GM21786 (cell line): Measurements from ENCODE around the gene MYH9.
A peak's percentile ranks its signal among the peaks of the same experiment; 100 is the strongest.

Experiments
- ATAC-seq: cut with Tn5 transposase; IDR thresholded peaks from one replicate; pipeline ENCODE4 v1.9.1; 2021; ENCODE audit not compliant: unreplicated experiment

Gene MYH9

DNA sequence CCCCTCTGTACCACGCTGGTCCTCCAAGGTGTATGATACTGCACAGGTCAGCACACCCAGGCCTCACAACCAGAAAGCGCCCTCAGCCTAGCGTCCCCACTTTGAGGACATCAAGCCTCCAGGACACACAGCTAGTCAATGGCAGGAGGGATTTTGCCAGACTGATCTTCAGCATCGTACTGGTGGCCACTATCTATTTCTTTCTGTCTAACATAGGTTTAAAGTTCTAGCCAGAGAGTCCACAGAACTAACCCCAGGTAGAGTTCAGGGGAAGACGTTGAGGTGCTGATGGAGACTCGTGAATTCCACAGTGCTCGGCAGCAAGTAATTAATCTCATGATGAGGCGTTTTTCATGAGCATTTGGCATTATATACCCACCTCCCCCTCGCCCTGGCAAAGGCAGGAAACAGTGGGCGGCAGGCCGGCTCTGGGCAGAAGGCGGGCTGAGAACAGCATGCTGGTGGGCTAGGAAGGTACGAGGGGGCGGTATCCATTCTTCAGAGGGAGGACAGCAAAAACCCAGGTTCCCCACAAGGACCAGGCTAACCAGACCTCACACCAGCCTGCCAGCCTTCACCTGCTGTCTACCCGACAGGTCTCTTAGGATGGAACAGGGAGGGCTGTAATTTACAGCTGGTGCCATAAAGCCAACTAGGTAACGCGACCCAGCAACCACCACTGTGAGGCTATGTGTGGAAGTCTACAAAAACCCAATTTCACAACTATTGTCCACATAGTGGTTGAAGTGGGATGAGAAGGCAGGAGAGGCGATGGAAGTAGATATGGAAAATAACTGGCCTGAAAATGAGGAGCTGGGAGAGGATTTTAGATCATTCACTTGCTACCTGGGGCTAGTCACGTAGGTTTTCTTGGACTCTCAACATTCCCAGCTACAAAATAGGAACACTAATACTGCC, 18.5 kb downstream of the MYH9 start:
- ATAC-seq, result no peak

DNA sequence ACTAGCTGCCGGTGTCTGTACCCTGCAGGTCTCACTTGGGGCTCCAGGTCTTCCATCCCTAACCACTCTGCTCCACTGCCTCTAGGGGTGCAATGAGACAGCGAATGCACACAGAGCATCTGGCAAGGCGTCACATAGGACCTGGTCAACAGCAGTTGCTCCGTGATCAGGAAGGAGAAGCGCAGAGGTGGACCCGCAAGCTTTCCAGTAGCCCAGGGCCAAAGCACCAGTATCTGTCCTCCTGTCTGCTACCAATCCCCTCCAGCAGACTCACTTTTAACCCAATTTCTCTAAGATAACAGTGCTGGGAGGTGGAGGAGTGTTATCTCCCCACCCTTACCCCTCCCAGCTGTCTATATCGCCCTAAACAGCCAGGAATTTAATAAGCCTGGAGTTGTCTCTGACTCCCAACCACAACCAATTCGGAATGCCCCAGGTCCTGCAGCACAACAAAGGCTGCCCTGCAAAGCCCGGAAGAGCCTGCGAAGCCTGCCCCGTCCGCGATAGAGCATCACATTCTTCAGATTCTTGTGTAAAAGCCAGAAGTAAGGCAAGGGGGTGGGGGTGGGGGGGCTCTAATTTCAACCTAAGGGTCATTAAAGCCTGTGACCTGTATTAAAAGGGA, 19.3 kb downstream of the MYH9 start:
- no peak for ATAC-seq

DNA sequence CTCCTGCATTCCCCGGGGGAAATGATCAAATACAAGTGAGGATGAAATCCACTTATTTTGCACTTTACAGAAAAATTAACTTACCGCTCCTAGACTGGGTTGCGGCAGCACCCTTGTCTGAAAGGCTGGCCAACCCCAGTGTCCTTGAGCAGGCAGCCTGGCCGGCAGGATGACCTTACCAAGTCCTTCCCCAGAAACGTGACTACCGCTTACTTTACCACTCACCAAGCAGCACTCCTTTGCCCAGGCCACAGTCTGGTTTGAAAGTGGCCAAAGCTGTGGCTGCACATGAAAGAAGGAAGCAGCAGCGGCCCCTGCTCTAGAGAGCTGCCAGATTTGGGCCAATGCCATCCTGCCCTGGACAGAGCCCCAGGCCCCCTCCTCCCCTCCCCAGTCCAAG, 20.3 kb downstream of the MYH9 start:
- no peak for ATAC-seq

DNA sequence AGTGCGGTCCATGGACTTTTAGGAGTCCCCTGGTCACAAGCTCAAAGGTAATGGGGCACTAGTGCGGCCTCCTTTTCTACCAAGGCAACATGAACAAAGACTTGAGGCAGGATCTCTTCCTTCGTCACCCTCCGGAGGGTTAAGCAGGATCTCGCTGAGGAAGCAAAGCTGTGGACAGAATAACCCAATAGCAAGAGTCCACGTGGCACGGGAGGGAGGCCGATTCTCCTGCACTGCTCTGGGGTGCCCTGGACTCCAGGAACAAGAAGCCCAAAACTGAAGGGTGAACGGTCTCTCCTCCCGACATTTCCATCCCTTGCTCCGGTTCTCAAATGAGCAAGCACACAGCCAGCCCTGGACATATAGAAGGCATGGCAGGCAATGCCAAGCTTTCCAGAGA, 20.7 kb downstream of the MYH9 start:
- ATAC-seq, result no peak

DNA sequence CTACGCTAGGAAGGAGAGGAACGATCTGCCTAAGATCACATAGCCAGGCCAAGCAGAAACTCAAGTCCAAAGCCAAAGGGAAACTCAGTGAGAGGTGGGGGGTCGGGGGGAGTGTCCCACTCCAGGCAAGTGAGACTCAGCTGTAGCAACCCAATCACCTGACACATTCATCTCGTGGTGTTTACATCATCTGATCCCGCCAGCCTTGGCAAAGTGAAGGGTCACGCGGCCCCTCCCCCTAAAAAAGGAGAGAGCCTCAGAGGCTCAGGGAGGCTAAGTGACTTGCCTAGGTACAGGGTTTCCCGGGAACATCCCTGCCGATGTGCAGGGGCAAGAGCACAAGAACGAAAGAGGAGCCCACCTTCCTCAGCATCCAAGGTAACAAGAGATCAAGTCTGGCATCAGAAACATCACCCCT, 21.5 kb downstream of the MYH9 start:
- ATAC-seq, result no peak

DNA sequence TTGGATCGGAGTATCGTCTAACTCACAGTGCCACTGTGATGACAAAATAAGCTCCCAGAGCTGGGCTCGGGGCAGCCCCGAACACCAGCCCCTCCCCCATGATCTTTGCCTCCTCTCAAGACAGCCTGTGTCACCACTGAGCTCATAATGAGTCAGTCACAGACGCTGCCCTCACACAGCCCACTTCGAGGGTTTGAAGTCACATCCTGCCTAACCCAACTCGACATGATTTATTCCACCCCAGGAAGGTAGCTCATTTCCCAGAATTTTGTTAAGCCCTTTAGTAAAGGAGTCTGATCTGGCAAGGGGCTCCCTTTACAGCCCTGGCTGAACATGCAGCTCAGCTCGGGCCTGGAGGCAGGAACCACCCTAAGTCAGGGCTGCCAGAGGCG, 22.8 kb downstream of the MYH9 start:
- peak; percentile 52 for ATAC-seq

DNA sequence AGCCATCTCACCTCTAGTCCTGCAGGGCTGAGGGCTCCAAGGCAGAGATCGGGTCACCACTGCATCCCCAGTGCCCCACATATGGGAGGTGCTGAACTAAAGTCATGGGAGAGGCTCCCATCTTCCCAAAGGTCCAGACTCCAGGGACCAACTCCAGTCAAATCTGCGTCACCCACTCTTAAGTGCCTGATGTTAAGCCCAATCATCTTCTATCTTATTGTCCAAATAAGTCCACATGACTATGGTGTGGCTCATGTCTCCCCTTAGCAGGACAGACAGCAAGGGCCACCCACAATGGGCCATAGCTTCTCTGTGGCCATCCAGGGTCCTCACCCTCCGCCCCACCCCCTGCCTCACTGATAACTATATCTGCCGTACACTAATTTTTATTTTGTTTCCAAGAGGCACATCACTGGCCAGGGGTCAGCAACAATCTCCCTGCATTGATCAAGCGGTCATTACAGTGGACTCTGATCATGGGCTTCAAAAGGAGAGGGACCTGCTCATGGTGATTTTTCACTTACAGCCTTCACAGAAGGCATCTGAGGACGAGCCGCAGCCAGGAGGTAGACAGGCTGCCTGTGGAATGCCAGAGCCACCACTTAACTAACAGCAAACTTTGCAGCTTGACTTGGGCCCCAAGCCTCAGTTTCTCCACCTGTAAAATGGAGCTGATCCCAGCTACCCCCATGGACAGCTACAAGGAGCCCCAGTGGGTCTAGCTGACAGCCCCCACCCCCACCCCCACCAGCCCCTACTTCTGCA, 23.3 kb downstream of the MYH9 start:
- ATAC-seq, result no peak

DNA sequence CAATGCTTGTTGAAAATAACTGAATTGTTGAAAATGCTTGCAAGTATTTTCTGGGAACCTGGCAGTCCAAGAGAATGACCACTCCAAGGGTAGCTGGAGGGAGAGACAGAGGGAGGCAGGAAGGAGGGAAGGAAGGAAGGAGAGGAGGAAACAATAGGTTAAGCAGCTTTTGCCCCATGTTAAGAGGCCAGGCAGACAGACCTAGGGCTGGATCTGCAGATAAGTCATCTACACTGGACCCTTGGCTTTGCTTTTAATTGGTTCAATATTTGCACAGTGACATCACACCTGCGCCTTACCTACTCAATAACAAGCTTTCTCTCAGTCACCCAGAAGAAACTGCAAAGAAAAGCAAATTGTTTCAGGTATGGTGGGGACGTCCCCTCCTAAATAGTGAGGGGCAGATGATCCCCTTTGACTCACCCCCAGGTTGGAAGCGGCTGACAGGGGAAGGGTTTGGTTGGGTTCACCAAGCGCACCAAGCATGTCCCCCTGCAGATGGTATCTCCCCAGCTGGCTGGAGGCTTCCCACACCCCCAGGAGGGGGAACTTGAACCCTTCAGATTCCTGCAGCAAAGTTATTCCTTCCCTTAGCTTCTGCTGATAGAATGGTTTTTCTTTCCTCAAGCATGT, 24.3 kb downstream of the MYH9 start:
- ATAC-seq, result no peak

DNA sequence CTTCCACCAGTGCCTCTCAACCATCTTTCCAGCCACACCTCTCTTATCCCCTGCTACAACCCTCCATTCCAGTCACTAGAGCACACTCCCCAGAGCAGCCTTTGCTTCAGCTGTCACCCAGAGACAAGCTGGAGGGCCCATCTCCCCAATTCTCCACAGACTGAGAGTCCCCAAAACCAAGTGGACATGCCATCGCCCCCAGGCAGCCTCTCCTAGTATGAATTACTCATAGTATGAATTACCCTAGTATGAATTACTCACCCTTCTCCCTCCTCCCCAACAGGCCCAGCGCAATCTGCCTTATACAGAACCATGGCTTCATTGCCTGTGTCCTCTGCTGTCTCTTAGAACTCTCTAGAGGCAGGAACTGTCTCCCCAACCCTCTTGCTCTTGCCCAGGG, 24.8 kb downstream of the MYH9 start:
- ATAC-seq, result no peak

DNA sequence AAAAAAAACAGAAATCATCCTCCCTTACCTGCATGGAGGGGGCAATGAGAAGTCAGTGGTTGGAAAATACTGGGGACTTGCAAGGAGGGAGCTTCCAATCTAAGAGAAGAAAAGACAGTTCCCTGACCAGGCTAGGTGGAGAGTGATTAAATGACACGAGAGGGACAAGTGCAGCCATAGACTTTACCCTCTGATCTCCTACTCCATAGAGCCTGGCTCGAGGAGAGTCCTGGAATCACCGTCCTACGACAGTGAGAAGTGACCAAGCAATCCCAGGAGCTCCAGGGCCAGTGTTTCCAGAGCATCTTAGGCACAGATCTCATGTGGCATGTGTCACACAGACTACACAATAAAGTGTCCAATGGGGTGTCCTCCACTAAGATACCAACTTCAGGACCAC, 25.7 kb downstream of the MYH9 start:
- ATAC-seq, result no peak

DNA sequence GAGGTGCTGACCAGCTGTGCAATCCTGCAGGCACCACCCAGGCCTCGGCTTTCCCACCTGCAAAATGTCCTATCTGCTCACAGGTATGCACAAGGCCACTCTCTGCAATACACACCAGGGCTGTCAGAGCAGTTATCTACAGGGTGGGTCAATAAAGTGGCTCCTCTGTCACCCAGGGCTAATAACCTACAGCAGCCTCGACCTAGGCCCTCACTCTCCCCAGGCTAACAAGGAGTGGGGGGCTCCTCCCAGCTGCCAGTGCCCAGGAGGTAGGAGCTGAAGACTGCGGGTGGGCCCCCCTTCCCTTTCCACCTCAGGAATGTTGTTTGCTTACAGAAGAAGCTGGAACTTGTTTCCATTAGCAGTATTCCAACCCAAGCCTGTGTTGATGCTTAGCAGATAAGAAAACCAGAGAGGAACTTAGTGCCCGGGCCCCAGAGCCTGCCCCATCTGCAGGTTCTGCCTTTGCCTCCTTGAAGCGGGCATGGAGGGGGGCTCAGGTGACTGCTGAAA, 26.8 kb downstream of the MYH9 start:
- ATAC-seq, result no peak

DNA sequence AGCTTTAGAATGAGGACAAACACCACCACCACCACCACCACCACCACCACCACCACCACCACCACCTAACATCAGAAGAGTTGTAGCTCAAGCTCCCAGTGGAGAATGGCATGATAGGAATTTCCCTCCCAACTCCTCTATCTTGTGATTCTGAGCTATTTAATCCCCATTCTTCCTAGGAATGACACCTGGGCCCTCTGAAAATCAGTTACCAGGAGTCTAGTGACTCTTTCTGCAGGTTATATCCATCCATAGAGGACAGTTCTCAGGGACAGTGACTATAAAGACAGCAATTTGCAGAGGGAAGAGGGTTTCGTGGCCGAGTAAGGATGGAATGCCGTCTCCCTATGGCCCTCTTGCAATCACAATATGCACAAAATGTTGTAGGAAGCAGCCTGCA, 27.8 kb downstream of the MYH9 start:
- no peak for ATAC-seq

DNA sequence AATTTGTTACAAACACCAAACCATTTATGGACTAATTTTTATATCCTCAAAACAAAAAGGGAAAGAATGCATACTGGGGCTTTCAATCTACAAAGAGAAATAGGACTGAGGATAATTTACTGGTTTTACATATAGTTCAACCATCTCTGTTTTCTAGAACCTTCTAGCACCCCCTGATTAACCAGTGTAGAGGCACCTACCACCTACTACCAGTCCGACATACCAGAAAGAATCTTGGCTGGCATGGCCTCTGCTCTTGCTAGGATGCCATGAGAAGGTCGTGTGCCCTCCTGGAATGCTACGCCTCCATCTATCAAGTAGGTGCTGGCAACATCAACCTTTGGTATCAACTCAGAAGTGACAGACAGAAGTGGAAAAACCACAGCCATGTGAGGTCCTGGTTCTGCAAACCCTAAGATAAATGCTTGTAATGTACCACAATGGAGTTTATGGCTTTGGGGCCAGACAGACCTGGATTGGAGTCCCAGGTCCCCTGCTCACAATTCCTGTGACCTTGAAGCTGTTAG, 28.2 kb downstream of the MYH9 start:
- ATAC-seq, result peak; percentile 18

DNA sequence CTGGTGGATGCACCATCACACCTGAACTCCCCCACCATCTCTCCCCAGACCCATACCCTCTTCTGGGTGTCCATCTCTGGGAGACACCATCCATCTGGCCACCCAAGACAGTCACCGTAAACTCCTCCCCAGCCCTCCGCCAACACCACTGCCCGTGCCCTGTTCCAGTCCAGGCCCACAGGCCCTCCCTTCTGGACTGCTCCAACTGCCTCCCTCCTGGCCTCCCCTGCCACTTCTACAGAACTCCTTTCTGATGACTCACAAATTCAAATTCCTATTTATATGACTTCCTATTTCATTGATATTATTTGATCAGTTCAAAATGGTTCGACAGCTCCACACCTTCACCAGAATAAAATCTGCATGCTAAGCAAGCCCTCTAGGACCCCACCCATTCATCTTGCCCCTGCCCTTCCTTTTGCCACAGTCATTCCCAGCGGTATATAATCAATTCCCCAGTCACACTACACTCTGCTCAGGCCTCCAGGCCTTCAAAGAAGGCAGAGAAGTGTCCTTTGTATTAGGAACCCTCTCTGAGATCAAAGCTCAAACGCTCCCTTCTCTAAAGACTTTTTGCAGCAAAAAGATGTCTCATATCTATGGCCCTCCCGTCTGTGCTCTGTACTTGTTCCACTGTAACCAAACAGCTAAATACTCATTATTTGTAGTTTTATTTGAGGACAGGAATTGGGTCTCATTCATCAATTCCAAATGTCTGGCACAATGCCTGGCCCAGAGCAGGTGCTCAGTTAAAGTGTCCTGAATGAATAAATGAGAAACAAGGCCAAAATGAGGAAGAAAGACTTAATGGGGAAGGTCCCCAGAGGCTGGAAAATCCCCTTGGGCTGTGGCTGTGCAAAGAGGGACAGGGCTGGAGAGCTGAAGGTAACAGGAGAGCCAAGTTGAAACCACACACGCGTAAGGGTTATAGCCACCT, 29.0 kb downstream of the MYH9 start:
- peak; percentile 65 for ATAC-seq

DNA sequence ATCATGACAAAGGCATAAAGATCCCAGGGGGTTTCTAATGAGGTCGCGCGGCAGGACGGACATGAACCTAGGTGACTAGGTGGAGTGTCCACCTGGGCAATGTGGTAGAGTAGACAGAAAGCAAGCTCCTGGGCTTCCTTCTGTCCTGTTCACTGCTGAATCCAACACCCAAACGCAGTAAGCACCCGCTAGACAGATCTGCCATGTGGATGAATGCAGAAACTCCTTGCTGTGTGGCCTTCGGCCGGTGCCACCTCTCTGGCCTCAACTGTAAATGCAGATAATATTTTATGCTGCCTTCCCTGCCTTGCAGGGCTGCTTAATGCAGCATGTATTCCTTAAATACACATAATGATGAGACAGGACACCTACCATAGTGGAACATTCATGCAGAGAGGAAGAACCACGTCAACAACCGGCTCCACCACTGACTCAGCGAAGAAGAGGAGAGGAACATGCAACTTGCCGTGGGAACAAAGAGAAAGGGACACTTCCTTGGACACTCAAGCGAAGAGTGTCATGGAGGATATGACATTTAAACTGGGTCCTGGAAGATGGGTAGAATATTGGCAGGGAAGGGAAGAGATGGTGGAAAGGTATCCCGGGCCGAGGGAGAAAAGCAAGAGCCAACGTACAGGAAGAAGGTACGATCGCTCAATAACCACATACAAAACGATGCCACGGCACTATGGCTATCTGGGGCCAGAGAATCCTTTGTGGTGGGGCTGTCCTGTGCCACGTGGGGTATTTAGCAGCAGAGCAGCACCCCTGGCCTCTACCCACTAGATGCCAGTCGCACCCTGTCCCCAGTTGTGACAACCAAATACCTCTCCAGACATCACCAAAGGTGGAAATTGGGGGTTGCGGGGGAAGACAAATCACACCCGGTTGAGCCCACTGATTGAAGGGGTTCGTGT, 30.8 kb downstream of the MYH9 start:
- no peak for ATAC-seq

DNA sequence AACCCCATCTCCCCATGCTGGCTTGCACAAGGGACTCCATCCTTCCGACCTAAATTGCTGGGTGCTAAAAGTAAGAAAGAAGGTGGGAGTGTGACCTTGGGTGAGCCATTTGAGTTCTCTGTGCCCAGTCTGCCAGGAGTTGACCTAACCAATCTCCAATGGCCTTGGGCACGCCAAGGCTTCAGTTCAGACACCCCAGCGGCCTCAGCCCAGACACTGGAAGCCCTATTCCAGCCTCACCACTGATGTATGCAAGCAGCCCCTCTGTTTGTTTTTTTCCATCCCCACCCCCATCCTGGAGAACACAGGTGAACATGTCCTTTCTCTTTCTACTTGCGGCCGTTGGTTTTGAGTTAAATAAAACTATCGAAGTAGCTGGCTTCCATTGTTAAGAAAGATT, 31.9 kb downstream of the MYH9 start:
- no peak for ATAC-seq

DNA sequence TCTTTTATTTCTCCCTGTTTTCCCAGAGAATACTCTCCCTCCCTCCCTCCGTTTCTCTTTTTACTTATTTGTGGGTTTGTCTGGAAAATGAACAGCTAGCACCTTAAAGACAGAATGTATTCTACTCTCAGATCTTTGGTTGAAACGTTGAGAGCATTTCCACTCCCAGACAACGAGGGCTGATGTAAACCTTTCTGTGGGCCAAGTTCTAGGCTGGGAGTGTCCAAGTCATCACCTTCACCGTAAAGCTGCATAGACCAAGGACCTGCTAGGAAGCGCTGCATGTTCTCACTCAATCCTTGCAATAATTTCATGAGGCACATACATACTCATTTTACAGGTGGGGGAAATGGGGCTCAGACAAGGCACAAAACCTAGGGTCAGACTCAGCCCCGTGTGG, 32.4 kb downstream of the MYH9 start:
- ATAC-seq, result no peak

DNA sequence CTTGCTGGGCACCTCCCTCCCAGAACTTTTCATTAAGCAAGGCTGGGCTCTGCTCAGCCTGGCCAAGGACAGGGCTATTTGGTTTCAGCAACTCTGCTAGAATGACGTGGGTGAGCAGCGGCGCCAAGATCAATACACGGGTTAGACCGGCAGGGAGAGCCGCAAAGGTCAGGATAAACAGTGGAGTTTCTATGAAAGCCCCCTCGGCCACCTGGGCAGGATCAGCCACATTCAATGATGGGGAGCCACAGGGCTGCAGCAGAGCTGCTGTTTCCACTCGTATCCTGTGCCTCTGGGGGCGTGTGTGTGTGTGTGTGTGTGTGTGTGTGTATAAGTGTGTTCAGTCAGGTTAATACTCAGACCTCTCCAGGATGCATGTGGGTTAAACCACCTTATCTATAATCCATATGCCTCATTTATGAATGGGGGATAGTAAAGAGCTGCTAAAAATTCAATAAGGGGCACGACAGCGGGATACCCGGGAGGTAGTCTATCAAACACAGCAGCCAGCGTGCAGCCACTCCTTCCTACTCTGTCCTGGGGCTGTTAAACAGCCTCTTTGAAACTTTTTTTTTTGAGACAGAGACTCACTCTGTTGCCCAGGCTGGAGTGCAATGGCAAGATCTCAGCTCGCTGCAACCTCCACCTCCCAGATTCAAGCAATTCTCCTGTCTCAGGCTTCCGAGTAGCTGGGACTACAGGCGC, 34.8 kb downstream of the MYH9 start:
- no peak for ATAC-seq
